Activated T-helper 1 cell treated with anti-CD3 and anti-CD28 coated beads, Interleukin-12 subunit alpha, Interleukin-12 subunit beta, Interleukin-2, Interleukin-4 antibody, amounts not matched to agents 30 ng/mL and 10 ng/mL and 1 ng/mL, durations not matched to agents 14 hours and 24 hours and 36 hours (primary cell): Measurements from ENCODE around the gene PPP2R2C. TPM values are rescaled to one million over a fixed set of nuclear protein-coding genes. Genes with fewer than 3 reads are reported as not detected.

Experiments
- DNase-seq: peaks from one replicate; pipeline ENCODE4 v3.0.0; 2021; ENCODE audit warnings: low spot score
- H3K27ac Mint-ChIP-seq: one replicate; pipeline ENCODE4 v1.8.0; 2021; ENCODE audit warnings: mild to moderate bottlenecking, mixed read lengths
- H3K27me3 Mint-ChIP-seq: one replicate; pipeline ENCODE4 v1.8.0; 2022; ENCODE audit warnings: mild to moderate bottlenecking, moderate library complexity, mixed read lengths; ENCODE audit not compliant: insufficient read depth
- H3K36me3 Mint-ChIP-seq: one replicate; pipeline ENCODE4 v1.8.0; 2021; ENCODE audit warnings: low read depth, mixed read lengths
- H3K4me1 Mint-ChIP-seq: one replicate; pipeline ENCODE4 v1.8.0; 2021; ENCODE audit warnings: low read depth, mixed read lengths
- H3K4me3 Mint-ChIP-seq: one replicate; pipeline ENCODE4 v1.8.0; 2021; ENCODE audit warnings: mild to moderate bottlenecking, moderate library complexity, mixed read lengths
- H3K9me3 Mint-ChIP-seq: one replicate; pipeline ENCODE4 v1.8.0; 2021; ENCODE audit warnings: mixed read lengths
- intact Hi-C: fragments of 100-400 bp; cut with micrococcal nuclease; formaldehyde crosslinking; loops from one replicate; pipeline ENCODE4 v1.15.1; 2024
- total RNA-seq: library from RNA; stranded (reverse); gene quantifications from 2 replicates; pipeline ENCODE4 v1.2.3, GENCODE V29; 2022

Gene PPP2R2C
- total RNA-seq, 1 donor from 2014 or later, result not detected

- no peaks in the 10 kb centered on the region for H3K9me3 Mint-ChIP-seq
- DNase-seq, result no peak
- peaks cover 27% of the 10 kb centered on the region for H3K4me1 Mint-ChIP-seq
- no peaks in the 10 kb centered on the region for H3K36me3 Mint-ChIP-seq
- intact Hi-C loops, result no loop called here
- peaks cover 13% of the 10 kb centered on the region for H3K27me3 Mint-ChIP-seq
- no peak overlapping the region for H3K4me3 Mint-ChIP-seq
- no peak overlapping the region for H3K27ac Mint-ChIP-seq
These were observed 147.2 kb downstream of the PPP2R2C start for GRCh38 chr4:6324999-6325787.

- DNase-seq, result no peak
- Mint-ChIP-seq H3K9me3 (no peaks in the 10 kb centered on the region), H3K4me3 (no peak overlapping the region), H3K27ac (no peak overlapping the region), H3K27me3 (peaks cover 13% of the 10 kb centered on the region), H3K4me1 (peaks cover 27% of the 10 kb centered on the region), H3K36me3 (no peaks in the 10 kb centered on the region)
- intact Hi-C loops, result no loop called here
These were observed 147.9 kb downstream of the PPP2R2C start for GRCh38 chr4:6324461-6324998.

- intact Hi-C loops, result no loop called here
- DNase-seq, result no peak
- H3K4me1 Mint-ChIP-seq, result peaks cover 27% of the 10 kb centered on the region
- no peaks in the 10 kb centered on the region for H3K36me3 Mint-ChIP-seq
- no peaks in the 10 kb centered on the region for H3K9me3 Mint-ChIP-seq
- H3K27me3 Mint-ChIP-seq, result peaks cover 8% of the 10 kb centered on the region
- no peak overlapping the region for H3K27ac Mint-ChIP-seq
- no peak overlapping the region for H3K4me3 Mint-ChIP-seq
These were observed 149.4 kb downstream of the PPP2R2C start for GRCh38 chr4:6322761-6323566.

- Mint-ChIP-seq H3K9me3 (no peaks in the 10 kb centered on the region), H3K27me3 (peaks cover 8% of the 10 kb centered on the region), H3K4me3 (no peak overlapping the region), H3K36me3 (no peaks in the 10 kb centered on the region), H3K27ac (no peak overlapping the region), H3K4me1 (peaks cover 27% of the 10 kb centered on the region)
- intact Hi-C loops, result no loop called here
- no peak for DNase-seq
These were observed 150.2 kb downstream of the PPP2R2C start for GRCh38 chr4:6322067-6322760.

GRCh38 chr4:6321361-6321760 lies 151.1 kb downstream of the PPP2R2C start:
- no peak overlapping the region for H3K4me3 Mint-ChIP-seq
- intact Hi-C loops, result no loop called here
- peaks cover 27% of the 10 kb centered on the region for H3K4me1 Mint-ChIP-seq
- no peak overlapping the region for H3K27ac Mint-ChIP-seq
- H3K36me3 Mint-ChIP-seq, result no peaks in the 10 kb centered on the region
- peaks cover 11% of the 10 kb centered on the region for H3K27me3 Mint-ChIP-seq
- H3K9me3 Mint-ChIP-seq, result no peaks in the 10 kb centered on the region
- no peak for DNase-seq

- Mint-ChIP-seq H3K9me3 (no peaks in the 10 kb centered on the region), H3K4me1 (peaks cover 27% of the 10 kb centered on the region)
- intact Hi-C loops, result no loop called here
These were observed 151.8 kb downstream of the PPP2R2C start for GRCh38 chr4:6320663-6321062.

GRCh38 chr4:6319530-6320150 lies 152.8 kb downstream of the PPP2R2C start:
- Mint-ChIP-seq H3K27me3 (peaks cover 11% of the 10 kb centered on the region), H3K4me3 (no peak overlapping the region), H3K27ac (no peak overlapping the region), H3K9me3 (no peaks in the 10 kb centered on the region), H3K36me3 (no peaks in the 10 kb centered on the region), H3K4me1 (peaks cover 22% of the 10 kb centered on the region)
- intact Hi-C loops, result no loop called here
- DNase-seq, result no peak

More at GRCh38 chr4:6320663-6321062, 151.8 kb downstream of the PPP2R2C start:
- Mint-ChIP-seq H3K27me3 (peaks cover 12% of the 10 kb centered on the region), H3K36me3 (no peaks in the 10 kb centered on the region), H3K4me3 (no peak overlapping the region), H3K27ac (no peak overlapping the region)
- DNase-seq, result no peak

- Mint-ChIP-seq H3K4me1 (peaks cover 16% of the 10 kb centered on the region), H3K4me3 (no peak overlapping the region), H3K27me3 (peaks cover 6% of the 10 kb centered on the region), H3K36me3 (no peaks in the 10 kb centered on the region), H3K27ac (no peak overlapping the region), H3K9me3 (no peaks in the 10 kb centered on the region)
- intact Hi-C loops, result no loop called here
- DNase-seq, result no peak
These were observed 154.2 kb downstream of the PPP2R2C start for GRCh38 chr4:6318206-6318605.

GRCh38 chr4:6316461-6317003 lies 155.9 kb downstream of the PPP2R2C start:
- no peak for DNase-seq
- Mint-ChIP-seq H3K27ac (no peak overlapping the region), H3K9me3 (no peaks in the 10 kb centered on the region), H3K4me3 (no peak overlapping the region), H3K4me1 (peaks cover 6% of the 10 kb centered on the region), H3K36me3 (no peaks in the 10 kb centered on the region), H3K27me3 (peaks cover 15% of the 10 kb centered on the region)
- intact Hi-C loops, result no loop called here

- H3K9me3 Mint-ChIP-seq, result no peaks in the 10 kb centered on the region
- intact Hi-C loops, result no loop called here
- H3K27ac Mint-ChIP-seq, result no peak overlapping the region
- peaks cover 34% of the 10 kb centered on the region for H3K27me3 Mint-ChIP-seq
- no peaks in the 10 kb centered on the region for H3K4me1 Mint-ChIP-seq
- no peaks in the 10 kb centered on the region for H3K36me3 Mint-ChIP-seq
- no peak overlapping the region for H3K4me3 Mint-ChIP-seq
- DNase-seq, result no peak
These were observed 159.2 kb downstream of the PPP2R2C start for GRCh38 chr4:6313216-6313615.

GRCh38 chr4:6309777-6310176 lies 162.6 kb downstream of the PPP2R2C start:
- no peak for DNase-seq
- intact Hi-C loops, result no loop called here
- Mint-ChIP-seq H3K9me3 (no peaks in the 10 kb centered on the region), H3K36me3 (no peaks in the 10 kb centered on the region), H3K27me3 (peaks cover 46% of the 10 kb centered on the region), H3K4me1 (no peaks in the 10 kb centered on the region), H3K4me3 (no peak overlapping the region), H3K27ac (no peak overlapping the region)

GRCh38 chr4:6308899-6309643 lies 163.3 kb downstream of the PPP2R2C start:
- peaks cover 46% of the 10 kb centered on the region for H3K27me3 Mint-ChIP-seq
- H3K4me1 Mint-ChIP-seq, result no peaks in the 10 kb centered on the region
- H3K36me3 Mint-ChIP-seq, result no peaks in the 10 kb centered on the region
- DNase-seq, result no peak
- intact Hi-C loops, result no loop called here
- no peaks in the 10 kb centered on the region for H3K9me3 Mint-ChIP-seq
- no peak overlapping the region for H3K4me3 Mint-ChIP-seq
- H3K27ac Mint-ChIP-seq, result no peak overlapping the region
